Progenitor cell of endocrine pancreas (in vitro differentiated cells): Measurements from ENCODE around the gene CASP9. TPM values are rescaled to one million over a fixed set of nuclear protein-coding genes. Genes with fewer than 3 reads are reported as not detected.
"Not testable (repeated sequence)": the region's sequence is repeated elsewhere in the genome, so short reads cannot be mapped to it uniquely, and the experiment has no call there.

ENCODE experiments used
- DNase-seq: peaks from one replicate; pipeline ENCODE4 v3.0.0; 2021; ENCODE audit warnings: low spot score; ENCODE audit not compliant: unreplicated experiment
- H3K27ac Mint-ChIP-seq: 2 replicates; pipeline ENCODE4 v1.8.0; 2021; ENCODE audit warnings: mild to moderate bottlenecking, moderate library complexity, mixed read lengths
- H3K27me3 Mint-ChIP-seq: 2 replicates; pipeline ENCODE4 v1.8.0; 2021; ENCODE audit warnings: mixed read lengths
- H3K36me3 Mint-ChIP-seq: 2 replicates; pipeline ENCODE4 v1.8.0; 2022; ENCODE audit warnings: mixed read lengths; ENCODE audit not compliant: insufficient read depth
- H3K4me1 Mint-ChIP-seq: 2 replicates; pipeline ENCODE4 v1.8.0; 2021; ENCODE audit warnings: low read depth, mixed read lengths
- H3K4me3 Mint-ChIP-seq: 2 replicates; pipeline ENCODE4 v1.8.0; 2021; ENCODE audit warnings: low read depth, mild to moderate bottlenecking, moderate library complexity, mixed read lengths
- H3K9me3 Mint-ChIP-seq: 2 replicates; pipeline ENCODE4 v1.8.0; 2021; ENCODE audit warnings: low read depth, mixed read lengths
- CTCF ChIP-seq: fragments of 200-600 bp; sonication (generic); IDR thresholded peaks from one replicate; pipeline ENCODE4 v1.5.0; 2021; ENCODE audit warnings: antibody characterized with exemption, mild to moderate bottlenecking; ENCODE audit not compliant: unreplicated experiment
- total RNA-seq: library from RNA; stranded (reverse); gene quantifications from 2 replicates; pipeline ENCODE4 v1.2.1, GENCODE V29; 2021

CASP9 gene
- total RNA-seq, 1 donor from 2014 or later: 25.2 TPM

DNA sequence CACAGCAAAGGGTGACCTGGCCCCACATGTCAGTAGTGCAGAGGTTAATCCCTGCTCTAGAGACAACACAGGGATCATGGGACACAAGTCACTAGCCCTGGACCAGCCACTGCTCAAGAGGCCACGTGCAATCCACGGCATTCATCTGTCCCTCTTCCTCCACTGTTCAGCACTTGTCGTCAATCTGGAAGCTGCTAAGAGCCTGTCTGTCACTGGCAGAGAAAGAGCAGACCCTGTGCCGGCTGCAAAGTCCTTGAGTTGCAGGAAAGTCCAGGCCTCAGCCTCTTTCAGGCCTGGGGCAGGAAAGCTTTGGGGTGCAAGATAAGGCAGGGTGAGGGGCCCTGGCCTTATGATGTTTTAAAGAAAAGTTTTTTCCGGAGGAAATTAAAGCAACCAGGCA, 31.4 kb downstream of the CASP9 start:
- H3K36me3 Mint-ChIP-seq: peaks cover 20% of the 10 kb centered on the region
- no peak for TF ChIP-seq CTCF
- H3K4me3 Mint-ChIP-seq: no peak overlapping the region
- H3K9me3 Mint-ChIP-seq: peaks cover under 1% of the 10 kb centered on the region
- no peak for DNase-seq
- H3K27ac Mint-ChIP-seq: no peak overlapping the region
- no peaks in the 10 kb centered on the region for H3K27me3 Mint-ChIP-seq
- H3K4me1 Mint-ChIP-seq: no peaks in the 10 kb centered on the region

- H3K4me1 Mint-ChIP-seq, H3K9me3 Mint-ChIP-seq, H3K27me3 Mint-ChIP-seq, H3K4me3 Mint-ChIP-seq, H3K27ac Mint-ChIP-seq, DNase-seq: not testable (repeated sequence)
- H3K36me3 Mint-ChIP-seq: peaks cover 23% of the 10 kb centered on the region
These were observed 33.0 kb downstream of the CASP9 start for GRCh38 chr1:15491010-15491409.

GRCh38 chr1:15489052-15489736, 34.8 kb downstream of the CASP9 start:
- Mint-ChIP-seq H3K36me3 (peaks cover 20% of the 10 kb centered on the region), H3K9me3 (no peaks in the 10 kb centered on the region), H3K4me1 (no peaks in the 10 kb centered on the region), H3K27me3 (no peaks in the 10 kb centered on the region), H3K27ac (no peak overlapping the region), H3K4me3 (no peak overlapping the region)
- no peak for TF ChIP-seq CTCF
- DNase-seq: no peak

GRCh38 chr1:15488371-15488770, 35.6 kb downstream of the CASP9 start:
- no peaks in the 10 kb centered on the region for H3K27me3 Mint-ChIP-seq
- no peak for DNase-seq
- no peak for TF ChIP-seq CTCF
- no peaks in the 10 kb centered on the region for H3K9me3 Mint-ChIP-seq
- no peak overlapping the region for H3K4me3 Mint-ChIP-seq
- H3K4me1 Mint-ChIP-seq: no peaks in the 10 kb centered on the region
- H3K27ac Mint-ChIP-seq: peak overlapping the region; percentile 52
- H3K36me3 Mint-ChIP-seq: peaks cover 18% of the 10 kb centered on the region

DNA sequence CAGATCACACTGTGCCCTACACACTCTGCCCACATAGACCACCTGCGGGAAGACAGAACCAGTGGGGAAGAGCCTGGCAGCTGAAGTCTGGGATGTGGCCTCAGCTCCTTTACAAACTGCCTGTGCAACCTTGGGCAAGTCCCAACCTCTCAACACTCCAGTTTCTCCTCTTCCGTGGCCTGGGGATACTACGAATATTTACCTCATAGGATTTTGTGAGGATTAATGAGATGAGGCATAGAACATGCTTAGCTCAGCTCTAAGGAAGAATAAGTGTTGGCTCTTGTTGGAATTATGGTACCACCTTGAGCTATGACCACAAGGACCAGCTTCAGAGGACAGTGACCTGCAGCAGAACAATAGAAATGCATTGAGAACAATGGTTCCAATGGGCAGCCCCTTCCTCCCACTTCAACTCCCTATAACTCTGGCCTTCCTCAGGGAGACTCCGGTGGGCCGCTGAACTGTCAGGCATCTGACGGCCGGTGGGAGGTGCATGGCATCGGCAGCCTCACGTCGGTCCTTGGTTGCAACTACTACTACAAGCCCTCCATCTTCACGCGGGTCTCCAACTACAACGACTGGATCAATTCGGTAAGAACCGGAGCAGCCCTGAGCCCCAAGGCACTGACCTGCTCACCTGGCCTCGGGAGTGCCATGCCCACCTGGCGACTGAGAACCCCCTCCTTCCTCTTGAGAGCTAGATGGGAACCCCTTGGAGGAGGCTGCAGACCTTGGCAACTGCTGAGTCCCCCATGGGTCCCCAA, 37.0 kb downstream of the CASP9 start:
- not testable (repeated sequence) for H3K4me1 Mint-ChIP-seq, DNase-seq, H3K9me3 Mint-ChIP-seq, H3K27ac Mint-ChIP-seq, H3K4me3 Mint-ChIP-seq, H3K27me3 Mint-ChIP-seq
- peaks cover 18% of the 10 kb centered on the region for H3K36me3 Mint-ChIP-seq

DNA sequence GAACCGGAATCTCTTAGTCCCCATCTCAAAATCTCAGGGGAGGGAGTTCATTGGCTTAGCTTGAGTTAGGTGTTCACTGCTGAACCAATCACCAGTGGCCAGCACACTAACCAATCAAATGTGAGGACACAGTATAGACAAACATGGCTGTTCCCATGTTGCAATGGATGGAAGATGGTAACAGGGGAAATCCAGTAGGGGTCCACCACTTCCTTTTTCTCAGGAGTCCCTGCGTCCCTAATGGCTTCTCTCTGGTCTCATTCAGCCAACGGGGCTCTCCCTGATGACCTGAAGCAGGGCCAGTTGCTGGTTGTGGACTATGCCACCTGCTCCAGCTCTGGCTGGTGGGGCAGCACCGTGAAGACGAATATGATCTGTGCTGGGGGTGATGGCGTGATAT, 38.4 kb downstream of the CASP9 start:
- Mint-ChIP-seq H3K9me3 (no peaks in the 10 kb centered on the region), H3K4me1 (no peaks in the 10 kb centered on the region), H3K27me3 (no peaks in the 10 kb centered on the region), H3K36me3 (peaks cover 14% of the 10 kb centered on the region), H3K27ac (no peak overlapping the region), H3K4me3 (no peak overlapping the region)
- DNase-seq: no peak
- TF ChIP-seq CTCF: no peak

GRCh38 chr1:15484443-15484842, 39.6 kb downstream of the CASP9 start:
- not testable (repeated sequence) for H3K27ac Mint-ChIP-seq, DNase-seq, H3K4me3 Mint-ChIP-seq, H3K9me3 Mint-ChIP-seq, H3K36me3 Mint-ChIP-seq, H3K4me1 Mint-ChIP-seq, H3K27me3 Mint-ChIP-seq
